WI38 (cell line): ENCODE measurements around the gene WDR41.

Experiments used
- H3K4me3 ChIP-seq: 2 replicates; pipeline ENCODE4 v1.5.1; 2011; ENCODE audit warnings: low read depth, mild to moderate bottlenecking, control low read depth, low read length
- CTCF ChIP-seq: IDR thresholded peaks from 2 replicates; pipeline ENCODE4 v1.5.1; 2012; ENCODE audit warnings: low read depth, mild to moderate bottlenecking, control low read depth, low read length

WDR41 gene

GRCh38 chr5:77444356-77444755, 47.8 kb downstream of the WDR41 start:
- TF ChIP-seq CTCF, result no peak
- H3K4me3 ChIP-seq, result no peak overlapping the region

GRCh38 chr5:77443670-77444069, 48.4 kb downstream of the WDR41 start:
- H3K4me3 ChIP-seq, result no peak overlapping the region
- no peak for TF ChIP-seq CTCF

GRCh38 chr5:77438071-77438470, 54.0 kb downstream of the WDR41 start:
- no peak for TF ChIP-seq CTCF
- no peak overlapping the region for H3K4me3 ChIP-seq

- no peak for TF ChIP-seq CTCF
- no peak overlapping the region for H3K4me3 ChIP-seq
Measured at GRCh38 chr5:77437194-77437593, 54.9 kb downstream of the WDR41 start.

- H3K4me3 ChIP-seq, result no peak overlapping the region
- TF ChIP-seq CTCF, result no peak
Measured at GRCh38 chr5:77431719-77432118, 60.4 kb downstream of the WDR41 start.

GRCh38 chr5:77431286-77431685, 60.8 kb downstream of the WDR41 start:
- no peak overlapping the region for H3K4me3 ChIP-seq
- no peak for TF ChIP-seq CTCF

GRCh38 chr5:77430726-77431125, 61.4 kb downstream of the WDR41 start:
- no peak overlapping the region for H3K4me3 ChIP-seq
- no peak for TF ChIP-seq CTCF
